ENCODE measurements around the gene CFAP119. TPM values are rescaled to one million over a fixed set of nuclear protein-coding genes. Genes with fewer than 3 reads are reported as not detected.

The CFAP119 gene
- polyA plus RNA-seq, 12 donors, result 0.94 to 3.9 (median 2.0) TPM; not detected in 2

- DNase-seq, result no peak
Measured at GRCh38 chr16:30740364-30741251, 21.3 kb downstream of the CFAP119 start.

DNA sequence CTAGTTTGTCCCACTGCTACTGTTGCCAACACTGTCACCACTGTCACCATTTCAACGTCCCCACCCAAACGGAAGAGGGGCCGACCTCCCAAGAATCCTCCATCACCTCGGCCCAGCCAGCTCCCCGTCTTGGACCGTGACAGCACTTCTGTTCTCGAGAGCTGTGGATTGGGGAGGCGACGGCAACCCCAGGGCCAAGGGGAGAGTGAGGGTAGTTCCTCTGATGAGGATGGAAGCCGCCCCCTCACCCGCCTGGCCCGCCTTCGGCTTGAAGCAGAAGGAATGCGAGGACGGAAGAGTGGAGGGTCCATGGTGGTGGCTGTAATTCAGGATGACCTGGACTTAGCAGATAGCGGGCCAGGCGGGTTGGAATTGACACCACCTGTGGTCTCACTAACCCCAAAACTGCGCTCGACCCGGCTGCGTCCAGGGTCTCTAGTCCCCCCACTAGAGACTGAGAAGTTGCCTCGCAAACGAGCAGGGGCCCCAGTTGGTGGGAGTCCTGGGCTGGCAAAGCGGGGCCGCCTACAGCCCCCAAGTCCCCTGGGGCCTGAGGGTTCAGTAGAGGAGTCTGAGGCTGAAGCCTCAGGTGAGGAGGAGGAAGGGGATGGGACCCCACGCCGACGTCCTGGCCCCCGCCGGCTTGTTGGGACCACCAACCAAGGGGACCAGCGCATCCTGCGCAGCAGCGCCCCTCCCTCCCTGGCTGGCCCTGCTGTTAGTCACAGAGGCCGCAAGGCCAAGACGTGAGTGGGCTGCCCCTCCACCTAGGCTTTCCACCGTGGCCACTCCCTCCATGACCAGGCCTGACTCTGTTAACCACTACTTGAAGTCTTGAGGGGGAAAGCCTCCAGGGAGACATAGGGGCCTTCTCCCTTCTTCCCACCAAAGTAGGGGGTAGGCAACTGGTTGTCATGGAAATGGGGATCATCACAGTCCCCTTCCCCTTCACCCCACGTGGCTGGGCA, 22.6 kb downstream of the CFAP119 start:
- no peak for DNase-seq

- DNase-seq, result no peak
Measured at GRCh38 chr16:30737794-30738648, 23.8 kb downstream of the CFAP119 start.

DNA sequence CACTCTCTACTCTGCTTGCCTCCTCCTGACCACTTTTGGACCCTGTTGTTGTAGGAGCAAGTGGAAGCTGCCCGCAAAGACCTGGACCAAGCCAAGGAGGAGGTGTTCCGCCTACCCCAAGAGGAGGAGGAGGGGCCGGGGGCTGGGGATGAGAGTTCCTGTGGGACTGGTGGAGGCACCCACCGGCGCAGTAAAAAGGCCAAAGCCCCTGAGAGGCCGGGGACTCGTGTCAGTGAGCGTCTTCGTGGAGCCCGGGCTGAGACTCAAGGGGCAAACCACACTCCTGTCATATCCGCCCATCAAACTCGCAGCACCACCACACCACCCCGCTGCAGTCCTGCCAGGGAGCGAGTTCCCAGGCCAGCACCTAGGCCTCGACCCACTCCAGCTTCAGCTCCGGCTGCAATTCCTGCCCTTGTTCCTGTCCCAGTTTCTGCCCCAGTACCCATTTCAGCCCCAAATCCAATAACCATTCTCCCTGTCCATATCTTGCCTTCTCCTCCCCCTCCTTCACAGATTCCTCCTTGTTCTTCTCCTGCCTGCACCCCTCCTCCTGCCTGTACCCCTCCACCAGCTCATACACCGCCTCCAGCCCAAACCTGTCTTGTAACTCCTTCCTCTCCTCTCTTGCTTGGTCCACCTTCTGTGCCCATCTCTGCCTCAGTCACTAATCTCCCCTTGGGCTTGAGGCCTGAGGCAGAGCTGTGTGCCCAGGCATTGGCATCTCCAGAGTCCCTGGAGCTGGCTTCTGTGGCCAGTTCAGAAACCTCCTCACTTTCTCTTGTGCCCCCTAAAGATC, 24.7 kb downstream of the CFAP119 start:
- no peak for DNase-seq

DNA sequence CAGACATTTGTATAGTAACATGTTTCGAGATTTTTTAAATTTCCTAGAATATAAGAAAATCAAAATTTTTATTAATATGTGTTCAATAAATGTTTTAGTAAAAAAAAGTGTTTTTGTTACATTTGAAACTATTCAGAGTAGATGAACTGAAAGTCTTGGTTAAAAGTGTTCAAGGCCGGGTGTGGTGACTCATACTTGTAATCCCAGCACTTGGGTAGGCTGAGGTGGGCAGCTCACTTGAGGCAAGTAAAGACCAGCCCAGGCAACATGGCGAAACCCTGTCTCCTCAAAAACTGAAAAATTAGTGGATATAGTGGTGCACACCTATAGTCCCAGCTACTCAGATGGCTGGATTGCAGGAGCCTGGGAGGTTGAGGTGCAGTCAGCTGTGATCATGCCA, 30.5 kb downstream of the CFAP119 start:
- no peak for DNase-seq

DNA sequence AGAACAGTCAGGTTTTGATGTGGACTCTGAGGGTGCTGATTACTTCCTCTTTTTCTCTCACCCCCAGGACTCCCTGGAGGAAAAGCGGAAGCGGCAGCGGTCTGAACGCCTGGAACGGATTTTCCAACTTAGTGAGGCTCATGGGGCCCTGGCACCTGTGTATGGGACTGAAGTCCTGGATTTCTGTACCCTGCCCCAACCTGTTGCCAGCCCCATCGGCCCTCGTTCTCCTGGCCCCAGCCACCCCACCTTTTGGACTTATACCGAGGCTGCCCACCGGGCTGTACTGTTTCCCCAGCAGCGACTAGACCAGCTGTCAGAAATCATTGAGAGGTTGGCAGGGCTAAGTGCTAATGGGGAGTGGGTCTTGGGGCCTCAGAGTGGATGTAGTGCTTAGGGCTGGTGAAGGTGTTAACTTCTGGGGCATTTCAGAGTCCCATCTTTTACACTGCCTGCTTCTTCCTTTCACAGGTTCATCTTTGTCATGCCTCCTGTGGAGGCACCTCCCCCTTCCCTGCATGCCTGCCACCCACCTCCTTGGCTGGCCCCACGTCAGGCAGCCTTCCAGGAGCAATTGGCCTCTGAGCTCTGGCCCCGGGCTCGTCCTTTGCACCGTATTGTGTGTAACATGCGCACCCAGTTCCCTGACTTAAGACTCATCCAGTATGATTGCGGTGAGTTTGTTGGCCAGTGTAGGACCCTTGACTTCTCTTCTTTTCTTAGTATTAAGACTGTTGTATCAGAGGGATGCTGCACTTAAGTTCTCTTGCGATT, 32.8 kb downstream of the CFAP119 start:
- DNase-seq, result no peak

DNA sequence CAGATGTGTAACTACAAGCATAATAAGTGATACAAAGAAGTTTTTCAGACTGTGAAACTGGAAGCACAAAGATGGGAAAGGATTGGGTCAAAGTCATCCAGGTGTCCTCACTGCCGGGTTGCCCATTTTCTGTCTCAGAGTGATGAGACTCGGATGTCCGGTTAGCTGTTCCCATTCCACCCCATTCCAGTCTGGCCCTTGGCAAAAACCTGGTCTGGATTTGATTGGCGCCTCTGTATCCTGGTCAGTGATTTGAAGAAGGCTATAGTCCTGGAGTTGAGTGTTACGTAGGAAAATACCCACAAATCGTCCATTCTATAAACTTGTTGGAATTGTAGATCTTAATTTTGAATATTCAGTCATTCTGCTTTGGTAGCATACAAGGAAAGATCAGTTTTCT, 33.5 kb downstream of the CFAP119 start:
- DNase-seq, result no peak

DNA sequence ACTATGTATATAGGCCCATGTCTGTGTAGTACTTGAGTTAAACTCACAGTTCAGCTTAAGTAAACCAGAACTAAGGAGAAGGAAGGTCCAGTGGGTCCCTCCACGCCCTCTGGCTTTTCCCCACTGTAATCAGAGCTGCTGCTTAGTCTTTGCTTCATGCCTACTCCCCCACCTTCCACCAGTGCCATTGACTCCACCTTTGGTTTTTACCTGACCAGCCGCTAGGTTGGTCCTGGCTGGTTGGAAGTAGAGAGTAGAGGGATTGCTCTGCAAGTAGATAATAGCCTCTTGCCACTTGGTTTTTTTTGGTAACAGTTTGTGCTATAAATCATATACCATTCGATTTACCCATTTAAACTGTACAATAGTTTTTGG, 36.5 kb downstream of the CFAP119 start:
- DNase-seq, result no peak

GRCh38 chr16:30724641-30725417, 37.0 kb downstream of the CFAP119 start:
- no peak for DNase-seq

GRCh38 chr16:30723725-30724355, 38.0 kb downstream of the CFAP119 start:
- DNase-seq, result no peak

DNA sequence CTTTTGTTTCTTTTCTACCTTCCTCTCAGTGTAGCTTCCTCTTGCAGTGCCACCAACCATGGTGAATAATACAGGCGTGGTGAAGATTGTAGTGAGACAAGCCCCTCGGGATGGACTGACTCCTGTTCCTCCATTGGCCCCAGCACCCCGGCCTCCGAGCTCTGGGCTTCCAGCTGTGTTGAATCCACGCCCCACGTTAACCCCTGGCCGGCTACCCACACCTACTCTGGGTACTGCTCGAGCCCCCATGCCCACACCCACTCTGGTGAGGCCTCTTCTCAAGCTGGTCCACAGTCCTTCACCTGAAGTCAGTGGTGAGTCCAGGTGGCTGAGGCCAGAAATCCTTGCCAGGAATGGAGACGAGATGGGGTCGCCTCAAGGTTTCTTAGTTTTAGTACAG, 38.9 kb downstream of the CFAP119 start:
- no peak for DNase-seq

DNA sequence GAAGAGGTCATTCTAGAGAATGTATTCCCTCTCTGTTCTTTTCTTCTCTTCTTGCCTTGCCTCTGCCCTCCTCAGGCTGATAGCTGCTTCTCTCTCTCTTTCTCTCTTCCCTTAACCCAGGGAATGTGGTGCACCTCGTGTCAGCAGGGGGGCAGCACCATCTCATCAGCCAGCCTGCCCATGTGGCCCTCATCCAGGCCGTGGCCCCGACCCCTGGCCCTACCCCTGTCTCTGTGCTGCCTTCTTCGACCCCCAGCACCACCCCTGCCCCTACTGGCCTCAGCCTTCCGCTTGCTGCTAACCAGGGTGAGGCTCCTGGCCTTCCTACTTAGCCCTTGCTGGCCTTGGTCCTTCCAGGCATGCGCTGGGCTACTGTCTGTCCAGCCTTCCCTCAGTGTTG, 39.4 kb downstream of the CFAP119 start:
- DNase-seq, result no peak

GRCh38 chr16:30721606-30722005, 40.3 kb downstream of the CFAP119 start:
- no peak for DNase-seq

DNA sequence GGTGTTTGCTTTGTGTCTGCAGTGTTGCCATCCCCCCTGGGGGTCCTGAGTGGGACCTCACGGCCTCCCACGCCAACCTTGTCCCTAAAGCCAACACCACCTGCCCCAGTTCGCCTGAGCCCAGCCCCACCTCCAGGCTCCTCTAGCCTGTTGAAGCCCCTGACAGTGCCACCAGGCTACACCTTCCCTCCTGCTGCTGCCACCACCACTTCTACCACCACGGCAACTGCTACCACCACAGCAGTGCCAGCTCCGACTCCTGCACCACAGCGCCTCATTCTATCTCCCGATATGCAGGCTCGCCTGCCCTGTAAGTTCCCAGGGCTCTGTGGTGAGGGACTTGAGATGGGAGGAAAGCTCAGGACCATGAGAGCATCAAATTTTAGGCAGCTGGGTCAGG, 40.7 kb downstream of the CFAP119 start:
- DNase-seq, result no peak

DNA sequence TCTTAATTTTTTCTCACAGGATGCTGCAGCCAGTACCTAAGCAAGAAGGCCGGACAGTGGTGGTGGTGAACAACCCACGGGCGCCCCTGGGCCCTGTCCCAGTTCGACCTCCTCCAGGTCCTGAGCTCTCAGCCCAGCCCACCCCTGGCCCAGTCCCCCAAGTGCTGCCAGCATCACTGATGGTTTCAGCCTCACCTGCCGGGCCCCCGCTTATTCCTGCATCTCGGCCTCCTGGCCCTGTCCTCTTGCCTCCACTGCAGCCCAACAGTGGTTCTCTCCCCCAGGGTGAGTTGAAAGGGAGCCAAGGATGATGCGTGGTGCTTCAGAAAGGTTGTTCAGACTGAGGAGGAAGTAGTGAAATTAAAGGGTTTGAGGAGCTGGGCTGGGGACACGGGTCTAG, 41.2 kb downstream of the CFAP119 start:
- no peak for DNase-seq

DNA sequence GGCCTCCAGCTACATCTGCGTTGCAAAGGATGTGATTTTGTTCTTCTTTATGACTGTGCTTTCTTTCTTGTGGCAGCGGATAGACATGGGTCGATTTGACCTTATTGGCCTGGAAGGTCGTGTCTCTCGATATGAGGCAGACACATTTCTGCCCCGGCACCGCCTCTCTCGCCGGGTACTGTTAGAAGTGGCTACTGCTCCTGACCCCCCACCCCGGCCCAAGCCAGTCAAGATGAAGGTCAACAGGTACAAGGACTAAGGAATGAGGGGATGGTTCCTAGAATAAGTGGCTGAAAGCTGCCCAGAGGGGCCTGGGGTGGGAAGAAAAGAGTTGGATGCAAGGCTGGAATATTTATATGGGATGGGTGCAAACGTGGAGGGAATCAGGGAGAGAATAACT, 41.8 kb downstream of the CFAP119 start:
- DNase-seq, result no peak

DNA sequence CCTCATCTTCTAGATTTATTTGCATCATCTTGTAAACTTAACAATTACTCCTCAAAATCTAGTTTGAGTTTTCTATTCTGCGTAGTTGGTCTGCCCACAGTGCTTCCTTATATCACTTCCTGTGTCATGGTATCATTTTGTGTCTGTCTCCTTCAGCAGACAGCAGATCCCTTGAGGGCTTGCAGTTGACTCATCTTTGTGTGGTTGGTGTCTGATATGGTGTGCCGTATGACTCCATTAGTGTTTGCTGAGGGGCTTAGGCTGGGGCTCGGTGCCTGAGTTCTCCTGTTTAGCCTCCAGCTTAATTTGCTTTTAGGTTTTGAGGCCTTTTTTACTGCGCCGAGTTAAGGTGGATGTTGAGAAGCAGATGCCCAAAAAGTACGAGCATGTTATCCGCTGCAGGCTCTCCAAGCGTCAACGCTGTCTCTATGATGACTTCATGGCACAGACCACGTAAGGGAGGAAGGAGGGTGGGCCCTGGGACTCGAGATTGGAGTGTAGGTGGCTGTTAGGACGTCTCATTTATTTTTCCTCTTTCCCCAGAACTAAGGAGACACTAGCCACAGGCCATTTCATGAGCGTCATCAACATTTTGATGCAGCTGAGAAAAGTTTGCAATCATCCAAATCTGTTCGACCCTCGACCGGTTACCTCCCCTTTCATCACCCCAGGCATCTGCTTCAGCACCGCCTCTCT, 46.0 kb downstream of the CFAP119 start:
- DNase-seq, result no peak

- no peak for DNase-seq
Measured at GRCh38 chr16:30711712-30712111, 50.1 kb downstream of the CFAP119 start.
